Stimulated activated CD4-positive, alpha-beta T cell treated with anti-CD3 and anti-CD28 coated beads, Interleukin-15, amount 100 ng/mL, for 24 hours (primary cell): Measurements from ENCODE around the gene PGK1.
"Not testable (repeated sequence)": the region's sequence is repeated elsewhere in the genome, so short reads cannot be mapped to it uniquely, and the experiment has no call there.

ENCODE experiments used
- DNase-seq: peaks from one replicate; pipeline ENCODE4 v3.0.0-alpha.2; 2020

The PGK1 gene

DNA sequence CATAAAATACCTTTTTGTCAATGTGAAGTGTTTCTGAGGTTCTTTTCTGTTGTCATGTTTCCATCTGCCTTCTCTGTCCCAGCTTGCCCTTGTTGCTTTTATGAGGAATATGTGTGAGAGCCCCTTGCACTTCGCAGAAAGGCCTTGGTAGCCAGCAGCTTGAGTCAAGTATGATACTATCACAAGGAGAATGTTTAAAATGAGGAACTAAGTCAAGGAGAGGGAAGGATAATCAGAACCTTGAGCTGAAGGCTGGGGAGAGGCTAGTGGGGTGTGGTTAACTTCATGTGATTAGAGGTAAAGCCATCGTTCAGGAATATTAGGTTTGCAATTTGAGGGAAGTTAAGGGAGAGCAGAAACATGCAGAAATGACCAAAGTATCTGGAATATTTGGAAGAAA is 12.7 kb downstream of the PGK1 start:
- no peak for DNase-seq

DNA sequence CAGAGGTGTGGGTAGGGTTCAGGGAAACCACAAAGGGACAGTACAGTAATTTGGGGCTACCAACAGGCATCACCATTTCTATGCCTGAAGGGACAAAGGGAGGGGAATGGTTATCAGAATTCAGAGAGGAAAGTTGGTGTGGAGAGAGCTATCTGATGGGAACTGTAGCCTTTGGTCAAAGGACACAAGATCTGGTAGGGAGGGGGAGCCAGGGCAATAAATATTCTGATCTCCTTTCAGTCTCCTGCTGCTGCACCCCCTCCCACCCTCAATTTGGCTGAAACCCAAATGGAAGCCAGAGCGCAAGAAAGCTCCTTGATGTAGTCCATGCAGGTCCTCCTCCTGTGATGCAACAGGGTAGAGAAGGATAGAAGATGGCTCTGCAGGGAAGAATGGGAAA is 14.6 kb downstream of the PGK1 start:
- DNase-seq, result no peak

DNA sequence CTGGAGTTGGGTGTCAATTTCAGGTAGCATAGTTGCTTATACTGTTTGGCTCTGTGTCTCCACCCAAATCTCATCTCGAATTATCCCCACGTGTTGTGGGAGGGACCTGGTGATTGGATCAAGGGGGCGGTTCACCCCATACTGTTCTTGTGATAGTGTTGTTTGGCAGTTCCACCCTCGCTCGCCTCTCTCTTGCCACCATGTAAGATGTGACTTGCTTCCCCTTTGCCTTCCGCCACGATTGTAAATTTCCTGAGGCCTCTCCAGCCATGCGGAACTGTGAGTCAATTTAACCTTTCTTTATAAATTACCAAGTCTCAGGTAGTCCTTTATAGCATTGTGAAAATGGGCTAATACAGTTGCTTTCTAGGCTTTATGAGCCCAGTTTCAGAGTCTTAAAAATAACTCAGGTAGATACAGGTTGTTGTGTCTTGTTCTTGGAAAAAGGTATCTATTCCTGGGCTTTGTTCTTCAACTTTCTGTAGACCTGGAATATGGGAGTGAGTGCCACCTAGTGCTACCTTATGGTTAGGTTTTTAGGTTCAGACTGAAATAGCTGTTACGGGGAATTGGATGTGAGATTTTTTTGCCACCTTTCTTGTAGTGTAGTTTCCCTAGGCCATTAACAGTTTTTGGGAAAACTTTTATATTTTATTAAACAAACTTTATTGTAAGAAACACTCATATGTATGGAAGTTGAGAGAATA is 15.6 kb downstream of the PGK1 start:
- no peak for DNase-seq

DNA sequence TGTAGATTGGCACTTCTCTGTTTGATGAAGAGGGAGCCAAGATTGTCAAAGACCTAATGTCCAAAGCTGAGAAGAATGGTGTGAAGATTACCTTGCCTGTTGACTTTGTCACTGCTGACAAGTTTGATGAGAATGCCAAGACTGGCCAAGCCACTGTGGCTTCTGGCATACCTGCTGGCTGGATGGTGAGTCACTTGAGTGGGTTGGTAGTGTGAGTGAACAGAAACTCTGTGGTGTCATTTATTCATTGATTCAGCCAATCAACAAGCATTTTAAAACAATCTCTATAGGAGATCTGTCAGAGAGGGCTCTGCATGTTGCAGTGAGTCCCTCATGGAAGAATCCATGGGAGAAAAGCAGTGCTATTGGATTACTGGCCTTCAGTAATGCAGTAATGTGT is 19.1 kb downstream of the PGK1 start:
- peak; percentile 58 for DNase-seq

DNA sequence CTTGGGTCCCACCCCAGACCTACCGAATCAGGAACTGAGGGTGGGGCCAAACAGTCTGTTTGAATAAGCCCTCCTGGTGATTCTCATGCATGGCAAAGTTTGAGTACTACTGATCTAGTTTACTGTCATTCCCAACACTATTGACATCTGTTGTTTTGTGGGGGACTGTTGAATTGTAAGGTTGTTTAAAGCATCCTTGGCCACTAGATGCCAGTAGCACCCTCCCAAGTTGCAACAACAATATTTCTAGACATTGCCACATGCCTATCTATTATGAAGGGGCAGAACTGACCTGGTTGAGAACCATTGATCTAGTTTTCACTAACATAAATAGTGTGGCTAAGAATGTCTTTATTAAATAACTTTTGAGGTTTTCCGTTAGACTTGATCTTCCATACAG is 20.3 kb downstream of the PGK1 start:
- DNase-seq, result no peak

DNA sequence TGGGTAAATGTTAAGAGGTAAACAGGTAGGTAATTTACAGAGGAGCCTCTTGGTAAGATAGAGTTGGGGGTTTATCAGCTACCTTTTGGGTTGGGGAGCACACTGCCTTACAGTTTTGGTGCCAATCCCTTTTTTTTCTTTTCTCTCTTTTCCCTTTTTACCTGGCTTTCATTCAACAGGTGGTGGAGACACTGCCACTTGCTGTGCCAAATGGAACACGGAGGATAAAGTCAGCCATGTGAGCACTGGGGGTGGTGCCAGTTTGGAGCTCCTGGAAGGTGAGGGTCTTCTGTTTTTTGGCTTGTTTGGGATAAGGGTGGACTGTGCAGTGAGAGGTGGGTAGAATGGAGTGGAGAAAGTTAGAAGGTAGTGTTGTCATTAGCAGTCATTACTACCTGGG is 21.1 kb downstream of the PGK1 start:
- DNase-seq, result no peak

DNA sequence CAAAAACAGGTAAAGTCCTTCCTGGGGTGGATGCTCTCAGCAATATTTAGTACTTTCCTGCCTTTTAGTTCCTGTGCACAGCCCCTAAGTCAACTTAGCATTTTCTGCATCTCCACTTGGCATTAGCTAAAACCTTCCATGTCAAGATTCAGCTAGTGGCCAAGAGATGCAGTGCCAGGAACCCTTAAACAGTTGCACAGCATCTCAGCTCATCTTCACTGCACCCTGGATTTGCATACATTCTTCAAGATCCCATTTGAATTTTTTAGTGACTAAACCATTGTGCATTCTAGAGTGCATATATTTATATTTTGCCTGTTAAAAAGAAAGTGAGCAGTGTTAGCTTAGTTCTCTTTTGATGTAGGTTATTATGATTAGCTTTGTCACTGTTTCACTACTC is 21.7 kb downstream of the PGK1 start:
- DNase-seq, result not testable (repeated sequence)

DNA sequence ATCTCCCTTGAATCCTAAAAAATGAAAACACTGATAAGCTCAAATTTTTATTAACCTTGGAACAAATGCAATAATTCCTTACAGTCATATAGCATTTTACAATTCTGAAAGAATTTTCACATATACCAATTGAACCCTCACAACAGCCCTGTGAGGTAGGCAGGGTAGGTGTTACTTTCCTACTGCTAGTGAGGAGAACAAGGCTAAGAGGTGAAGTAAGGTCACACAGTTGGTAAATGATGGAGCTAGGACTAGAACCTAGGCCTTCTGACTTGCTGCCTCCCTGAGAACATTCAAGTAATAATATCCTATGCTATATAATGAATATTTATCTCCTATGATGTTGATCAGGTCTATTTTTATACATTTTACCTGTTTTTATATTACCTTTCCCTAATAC is 25.7 kb downstream of the PGK1 start:
- no peak for DNase-seq

DNA sequence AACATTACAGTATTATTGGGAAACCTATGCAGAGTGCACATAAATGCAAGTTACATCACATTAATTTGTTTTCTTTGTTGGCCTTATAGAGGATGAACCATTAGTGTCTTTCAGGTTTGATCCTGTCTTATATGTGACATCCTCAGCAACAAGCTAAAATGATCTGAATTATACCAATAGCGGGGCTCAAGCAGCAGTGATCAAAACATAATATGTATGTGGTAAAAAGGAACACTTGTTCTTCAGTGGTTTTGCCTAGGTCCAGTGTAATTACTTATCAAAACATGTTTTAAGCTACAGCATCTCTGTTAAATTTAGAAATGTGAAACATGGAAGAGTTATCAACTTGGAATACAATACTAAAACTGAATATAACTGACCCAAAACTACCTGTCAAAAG is 26.3 kb downstream of the PGK1 start:
- no peak for DNase-seq

DNA sequence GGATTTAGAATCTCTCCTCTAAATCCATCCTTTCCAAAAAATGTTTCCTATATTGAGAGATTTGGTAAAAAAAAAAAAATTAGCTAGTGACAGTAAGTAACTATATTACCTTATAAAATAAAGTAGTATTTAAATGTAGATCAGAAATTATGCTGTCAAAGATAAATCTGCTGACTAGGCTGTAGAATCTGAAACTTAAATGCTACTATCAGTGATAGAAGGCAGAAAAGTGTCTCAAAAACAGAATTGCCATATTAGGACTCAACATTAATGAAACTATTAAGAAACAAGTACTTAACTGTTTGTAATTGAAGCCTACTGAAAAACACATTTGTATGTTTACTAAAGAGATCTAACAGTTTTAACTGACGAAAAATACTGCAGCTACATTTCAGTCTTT is 27.1 kb downstream of the PGK1 start:
- no peak for DNase-seq

DNA sequence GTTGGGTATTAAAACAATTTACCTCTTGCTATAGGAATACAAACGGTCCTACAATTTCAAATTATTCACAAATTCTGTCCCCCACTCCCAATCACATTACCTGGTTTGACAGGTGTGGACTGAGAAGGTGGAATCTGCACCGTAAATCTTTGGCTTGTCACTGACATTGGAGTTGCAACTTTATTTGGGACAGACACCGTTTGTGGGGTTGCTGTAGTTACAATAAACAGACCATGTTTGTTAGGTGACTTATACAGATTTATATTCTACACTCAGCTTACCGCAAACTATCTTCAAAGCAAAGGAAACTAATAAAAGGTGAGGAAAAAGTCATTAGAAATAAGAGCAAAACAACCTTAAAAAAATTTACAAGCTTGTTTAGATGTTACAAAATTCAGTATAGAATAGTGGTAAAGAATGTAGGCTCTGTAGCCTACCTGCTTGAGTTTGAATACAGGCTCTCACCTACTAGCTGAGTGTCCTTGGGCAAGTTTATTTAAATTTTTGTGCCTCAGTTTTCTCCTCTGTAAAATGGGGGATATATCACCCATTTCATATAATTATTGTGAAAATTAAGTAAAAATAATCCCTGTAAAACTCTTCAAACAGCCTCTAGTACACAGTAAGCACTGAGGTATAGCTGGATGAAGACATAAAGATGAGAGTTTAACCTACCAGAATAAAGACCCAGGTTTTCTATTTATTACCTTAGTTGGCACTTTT is 29.4 kb downstream of the PGK1 start:
- DNase-seq, result no peak

DNA sequence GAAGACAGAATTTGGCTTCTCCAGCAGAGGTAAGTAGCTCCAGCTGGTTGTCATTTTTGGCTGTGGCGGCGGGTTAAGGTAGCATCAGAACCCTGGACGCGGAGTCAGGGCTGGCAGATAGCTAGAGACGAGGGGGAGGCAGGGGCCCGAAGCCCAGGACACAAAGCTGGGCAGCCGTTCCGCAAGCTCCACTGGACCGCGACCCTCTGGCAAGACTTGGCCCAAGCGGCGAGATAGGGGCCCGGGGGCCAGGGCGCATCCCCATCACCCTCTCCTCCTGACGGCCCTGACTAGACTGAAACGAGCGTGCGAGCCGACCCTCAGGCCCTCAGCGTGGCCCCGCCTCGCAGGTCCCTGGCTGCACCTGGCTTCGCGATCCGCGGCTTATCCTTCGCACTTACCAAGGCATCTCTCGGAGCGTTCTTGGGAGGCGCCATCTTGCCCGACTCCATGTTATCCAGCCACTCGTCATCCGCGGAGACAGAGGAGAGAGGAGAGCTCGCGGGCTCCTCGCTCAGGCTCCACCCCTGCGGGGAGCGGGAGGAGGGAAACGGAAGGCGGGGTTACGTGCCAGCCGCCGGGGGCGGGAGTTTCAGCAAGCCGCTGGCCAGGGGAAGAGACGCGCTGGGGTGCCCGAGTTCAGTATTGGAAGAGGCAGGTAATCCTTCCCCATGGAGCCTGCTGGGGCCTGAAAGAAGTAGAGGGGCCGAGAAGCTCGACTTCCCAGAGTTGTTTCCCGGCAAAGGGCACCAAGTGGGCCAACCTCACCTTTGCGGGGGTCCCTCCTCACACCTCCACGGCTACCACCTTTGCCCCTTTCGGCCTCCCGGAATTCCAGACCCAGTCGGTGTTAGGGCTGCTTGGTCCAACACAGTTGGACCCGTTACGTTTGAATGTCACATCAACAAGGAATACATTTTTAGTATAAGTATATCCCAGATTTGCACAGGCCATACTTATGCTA is 35.4 kb downstream of the PGK1 start, which contains the start of gene TAF9B:
TSS of gene TAF9B (minus strand) at position 491 of the 964 bp plus-strand sequence. CDS start at position 452, 39 bp downstream.
- peak; percentile 87 for DNase-seq

DNA sequence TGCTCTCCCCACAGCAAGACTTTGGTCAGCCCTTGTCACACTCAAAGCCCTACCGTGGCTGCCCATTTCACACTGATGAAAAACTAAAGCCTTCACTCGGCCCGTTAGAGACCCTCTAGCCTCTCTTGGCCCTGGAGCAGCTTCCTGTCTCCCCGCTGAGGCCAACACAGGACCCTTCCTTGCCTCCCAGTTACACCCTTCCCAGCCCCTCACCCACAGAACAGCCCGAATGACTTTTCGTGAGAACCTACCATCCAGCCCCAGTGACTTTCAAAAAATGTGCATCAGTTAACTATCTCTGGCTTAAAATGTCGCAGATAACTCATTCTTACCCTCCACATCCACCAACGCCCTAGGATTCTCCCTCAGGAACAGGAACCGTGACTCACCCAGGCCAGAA is 36.2 kb downstream of the PGK1 start:
- DNase-seq, result no peak

DNA sequence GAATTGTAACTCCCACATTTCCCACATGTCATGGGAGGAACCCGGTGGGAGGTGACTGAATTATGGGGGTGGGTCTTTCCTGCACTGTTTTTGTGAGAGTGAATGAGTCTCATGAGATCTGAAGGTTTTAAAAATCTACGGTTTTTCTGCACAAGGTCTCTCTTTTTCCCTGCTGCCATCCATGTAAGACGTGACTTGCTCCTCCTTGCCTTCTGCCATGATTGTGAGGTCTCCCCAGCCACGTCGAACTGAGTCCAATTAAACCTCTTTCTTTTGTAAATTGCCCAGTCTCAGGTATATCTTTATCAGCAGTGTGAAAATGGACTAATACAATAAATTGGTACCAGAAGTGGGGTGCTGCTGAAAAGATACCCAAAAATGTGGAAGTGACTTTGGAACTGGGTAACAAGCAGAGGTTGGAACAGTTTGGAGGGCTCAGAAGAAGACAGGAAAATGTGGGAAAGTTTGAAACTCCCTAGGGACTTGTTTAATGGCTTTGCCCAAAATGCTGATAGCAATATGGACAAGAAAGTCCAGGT is 43.0 kb downstream of the PGK1 start:
- not testable (repeated sequence) for DNase-seq

DNA sequence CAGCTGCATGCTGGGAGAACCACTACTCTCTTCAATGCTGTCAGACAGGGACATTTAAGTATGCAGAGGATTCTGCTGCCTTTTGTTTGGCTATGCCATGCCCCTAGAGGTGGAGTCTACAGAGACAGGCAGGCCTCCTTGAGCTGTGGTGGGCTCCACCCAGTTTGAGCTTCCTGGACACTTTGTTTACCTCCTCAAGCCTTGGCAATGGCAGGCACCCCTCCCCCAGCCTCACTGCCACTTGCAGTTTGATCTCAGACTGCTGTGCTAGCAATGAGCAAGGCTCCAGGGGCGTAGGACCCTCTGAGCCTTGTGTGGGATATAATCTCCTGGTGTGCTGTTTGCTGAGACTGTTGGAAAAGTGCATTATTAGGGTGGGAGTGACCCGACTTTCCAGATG is 53.3 kb downstream of the PGK1 start:
- DNase-seq, result not testable (repeated sequence)

DNA sequence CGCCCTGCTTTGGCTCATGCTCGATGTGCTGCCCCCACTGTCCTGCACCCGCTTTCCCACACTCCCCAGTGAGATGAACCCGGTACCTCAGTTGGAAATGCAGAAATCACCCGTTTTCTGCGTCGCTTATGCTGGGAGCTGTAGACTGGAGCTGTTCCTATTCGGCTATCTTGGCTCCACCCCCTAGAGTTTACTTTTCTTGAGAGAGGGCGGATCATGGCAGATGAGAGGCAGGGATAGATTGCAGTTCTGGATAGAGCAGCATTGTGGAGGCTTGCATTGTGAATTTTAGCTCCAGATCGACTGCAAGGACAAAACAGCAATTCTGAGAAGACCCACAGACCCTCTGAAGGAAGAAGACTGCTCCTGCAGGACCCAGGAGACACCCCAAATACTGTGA is 53.8 kb downstream of the PGK1 start:
- not testable (repeated sequence) for DNase-seq

DNA sequence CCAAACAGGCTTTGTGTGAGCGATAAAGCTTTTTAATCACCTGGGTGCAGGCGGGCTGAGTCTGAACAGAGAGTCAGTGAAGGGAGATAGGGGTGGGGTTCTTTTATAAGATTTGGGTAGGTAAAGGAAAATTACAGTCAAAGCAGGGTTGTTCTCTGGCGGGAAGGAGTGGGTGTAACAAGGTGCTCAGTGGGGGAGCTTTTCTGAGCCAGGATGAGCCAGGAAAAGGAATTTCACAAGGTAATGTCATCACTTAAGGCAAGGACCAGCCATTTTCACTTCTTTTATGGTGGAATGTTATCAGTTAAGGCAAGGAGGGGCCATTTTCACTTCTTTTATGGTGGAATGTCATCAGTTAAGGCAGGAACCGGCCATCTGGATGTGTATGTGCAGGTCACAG is 56.7 kb downstream of the PGK1 start:
- not testable (repeated sequence) for DNase-seq

DNA sequence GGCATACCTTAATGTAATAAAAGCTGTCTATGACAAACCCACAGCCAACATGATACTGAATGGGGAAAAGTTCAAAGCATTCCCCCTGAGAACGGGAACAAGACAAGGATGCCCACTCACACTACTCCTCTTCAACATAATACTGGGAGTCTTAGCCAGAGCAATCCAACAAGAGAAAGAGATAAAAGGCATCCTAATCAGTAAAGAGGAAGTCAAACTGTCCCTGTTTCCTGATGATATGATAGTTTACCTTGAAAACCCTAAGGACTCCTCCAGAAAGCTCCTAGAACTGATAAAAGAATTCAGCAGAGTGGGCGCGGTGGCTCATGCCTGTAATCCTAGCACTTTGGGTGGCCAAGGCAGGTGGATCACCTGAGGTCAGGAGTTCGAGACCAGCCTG is 59.1 kb downstream of the PGK1 start:
- DNase-seq, result not testable (repeated sequence)

DNA sequence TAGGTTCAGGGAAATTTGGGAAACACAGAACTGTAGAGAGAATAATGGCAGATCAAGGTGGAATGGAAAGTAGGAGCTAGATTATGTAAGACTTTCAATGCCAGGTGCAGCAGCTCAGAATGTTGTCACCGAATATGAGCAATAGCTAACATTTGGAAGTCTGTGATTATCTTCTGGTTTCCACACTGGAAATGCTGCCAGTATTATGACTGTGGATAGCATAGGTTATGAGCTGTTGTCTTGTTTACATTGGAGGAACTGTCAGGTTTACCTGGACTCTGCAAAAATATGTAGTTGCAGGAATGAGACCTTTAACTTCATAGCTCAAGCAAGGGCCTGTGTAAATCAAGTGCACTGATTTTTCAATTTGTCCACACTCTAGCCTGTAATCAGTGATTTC is 61.4 kb downstream of the PGK1 start:
- no peak for DNase-seq

DNA sequence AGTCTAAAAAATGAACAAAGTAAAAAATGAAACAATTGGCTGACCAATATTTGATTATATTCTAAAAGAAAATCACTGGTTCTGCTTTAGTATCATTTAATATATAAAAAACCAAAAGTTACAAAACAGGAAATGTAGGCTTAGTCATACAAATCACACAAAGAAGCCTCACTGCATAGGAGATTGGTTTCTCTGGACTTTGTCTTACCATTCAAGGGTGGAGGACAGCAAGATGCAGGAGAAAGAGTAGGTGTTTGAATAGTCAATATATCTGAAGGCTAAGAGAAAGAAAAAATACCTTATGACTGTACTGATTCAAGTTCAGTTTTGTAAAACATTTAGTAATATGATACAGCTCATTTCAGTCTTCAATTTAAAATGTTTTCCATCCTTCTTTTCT is 64.0 kb downstream of the PGK1 start:
- no peak for DNase-seq
